MM.1S (cell line): ENCODE results near the gene CTU2.

Experiments used
- EZH2 ChIP-seq: fragments of 300-600 bp; sonication (generic); optimal IDR thresholded peaks from 2 replicates; pipeline ENCODE3; 2017; ENCODE audit warnings: low read depth, mild to moderate bottlenecking, antibody characterized with exemption, low read length, mixed read lengths
- EZH2phosphoT487 ChIP-seq: fragments of 300-600 bp; sonication (generic); IDR thresholded peaks from 2 replicates; pipeline ENCODE4 v1.6.1; 2018; ENCODE audit warnings: antibody characterized with exemption, low read length
- TF ChIP-seq, protein P1 (sequence below): fragments of 300-600 bp; sonication (generic); IDR thresholded peaks from 2 replicates; pipeline ENCODE4 v1.5.1; 2016; ENCODE audit warnings: antibody characterized with exemption, low read length, mixed read lengths

DNA sequence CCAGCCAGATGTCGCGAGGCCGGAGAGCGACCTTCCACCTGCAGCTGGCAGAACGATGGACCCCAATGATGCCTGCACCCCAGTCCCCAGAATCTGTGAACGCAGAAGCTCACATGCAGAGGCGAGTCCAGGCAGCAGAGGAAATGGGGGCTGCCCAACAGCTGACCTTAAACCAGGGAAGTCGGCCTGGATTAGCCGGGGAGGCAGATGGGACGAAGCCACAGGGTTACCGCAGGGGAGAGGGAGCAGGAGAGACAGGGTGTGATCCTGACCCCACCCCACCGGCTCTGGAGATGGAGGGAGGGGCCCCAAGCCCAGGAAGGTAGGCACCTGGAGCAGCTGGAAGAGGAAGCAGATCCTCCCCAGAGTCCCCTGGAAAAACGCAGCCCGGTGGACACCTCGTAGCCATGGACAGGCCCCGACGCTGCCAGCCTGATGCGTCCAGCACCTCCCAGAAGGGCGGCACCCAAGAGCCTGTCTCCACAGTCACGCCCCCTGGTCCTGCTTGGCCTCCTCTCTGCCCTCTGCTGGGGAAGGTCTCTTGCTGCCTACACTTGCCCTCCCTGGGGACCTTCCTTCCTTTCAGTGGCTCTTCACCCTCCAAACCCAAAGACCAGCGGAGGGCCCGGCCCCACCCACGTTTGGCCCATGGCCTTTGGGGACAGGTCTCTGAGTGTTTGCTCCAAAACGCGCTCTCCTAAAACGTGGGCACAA, 41.4 kb downstream of the CTU2 start:
- TF ChIP-seq EZH2phosphoT487 (no peak), EZH2 (no peak)
- TF ChIP-seq, protein P1, sequence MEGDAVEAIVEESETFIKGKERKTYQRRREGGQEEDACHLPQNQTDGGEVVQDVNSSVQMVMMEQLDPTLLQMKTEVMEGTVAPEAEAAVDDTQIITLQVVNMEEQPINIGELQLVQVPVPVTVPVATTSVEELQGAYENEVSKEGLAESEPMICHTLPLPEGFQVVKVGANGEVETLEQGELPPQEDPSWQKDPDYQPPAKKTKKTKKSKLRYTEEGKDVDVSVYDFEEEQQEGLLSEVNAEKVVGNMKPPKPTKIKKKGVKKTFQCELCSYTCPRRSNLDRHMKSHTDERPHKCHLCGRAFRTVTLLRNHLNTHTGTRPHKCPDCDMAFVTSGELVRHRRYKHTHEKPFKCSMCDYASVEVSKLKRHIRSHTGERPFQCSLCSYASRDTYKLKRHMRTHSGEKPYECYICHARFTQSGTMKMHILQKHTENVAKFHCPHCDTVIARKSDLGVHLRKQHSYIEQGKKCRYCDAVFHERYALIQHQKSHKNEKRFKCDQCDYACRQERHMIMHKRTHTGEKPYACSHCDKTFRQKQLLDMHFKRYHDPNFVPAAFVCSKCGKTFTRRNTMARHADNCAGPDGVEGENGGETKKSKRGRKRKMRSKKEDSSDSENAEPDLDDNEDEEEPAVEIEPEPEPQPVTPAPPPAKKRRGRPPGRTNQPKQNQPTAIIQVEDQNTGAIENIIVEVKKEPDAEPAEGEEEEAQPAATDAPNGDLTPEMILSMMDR, result peak; percentile 23; the same call in 1 of the 2 replicates
